Esophagus (tissue), 2 donors: ENCODE data around the gene NAA16. TPM values are rescaled to one million over a fixed set of nuclear protein-coding genes. Genes with fewer than 3 reads are reported as not detected.

Experiments used
- H3K27ac ChIP-seq, 2 donors: one replicate each; pipeline ENCODE4 v1.5.1; 2013; ENCODE audit warnings: low read depth in 2 of 2, mild to moderate bottlenecking in 2 of 2, inconsistent platforms in 1 of 2, low read length in 1 of 2, moderate library complexity in 1 of 2
- H3K27me3 ChIP-seq, 2 donors: one replicate each; pipeline ENCODE4 v1.6.1; 2013; ENCODE audit warnings: low read length in 2 of 2, control low read depth in 1 of 2, mild to moderate bottlenecking in 1 of 2; ENCODE audit not compliant: insufficient read depth in 2 of 2, control insufficient read depth in 1 of 2
- H3K36me3 ChIP-seq, 2 donors: one replicate each; pipeline ENCODE4 v1.6.1; 2013; ENCODE audit warnings: low read length in 1 of 2; ENCODE audit not compliant: control insufficient read depth in 2 of 2, insufficient read depth in 2 of 2
- H3K4me1 ChIP-seq, 2 donors: one replicate each; pipeline ENCODE4 v1.6.1; 2013; ENCODE audit warnings: low read length in 1 of 2; ENCODE audit not compliant: control insufficient read depth in 2 of 2, insufficient read depth in 2 of 2
- H3K4me3 ChIP-seq, 2 donors: one replicate each; pipeline ENCODE4 v1.5.1; 2013; ENCODE audit warnings: low read length in 2 of 2, mild to moderate bottlenecking in 2 of 2, low read depth in 1 of 2, moderate library complexity in 1 of 2
- H3K9me3 ChIP-seq, 2 donors: one replicate each; pipeline ENCODE4 v1.6.1; 2013; ENCODE audit warnings: mild to moderate bottlenecking in 2 of 2, low read depth in 1 of 2, low read length in 1 of 2, moderate library complexity in 1 of 2; ENCODE audit not compliant: control insufficient read depth in 2 of 2, insufficient read depth in 1 of 2
- WGBS, 2 donors: extraction: QIAGEN DNeasy Blood & Tissue Kit; methylation state at CpG; one replicate each; pipeline ENCODE4 v1.1.7; 2013; 5-methylcytosine and 5-hydroxymethylcytosine counted together
- polyA plus RNA-seq, 2 donors: library from polyadenylated mRNA; stranded (reverse); fragments of 200-250 nt; gene quantifications; one replicate each; pipeline ENCODE4 v1.2.3, GENCODE V29; 2013
- donor health status: healthy with polysubstance abuse.
- donor health status: Bipolar disorder and iron deficiency.

NAA16 gene
- polyA plus RNA-seq, 2 donors = 6.6 to 9.3 TPM

DNA sequence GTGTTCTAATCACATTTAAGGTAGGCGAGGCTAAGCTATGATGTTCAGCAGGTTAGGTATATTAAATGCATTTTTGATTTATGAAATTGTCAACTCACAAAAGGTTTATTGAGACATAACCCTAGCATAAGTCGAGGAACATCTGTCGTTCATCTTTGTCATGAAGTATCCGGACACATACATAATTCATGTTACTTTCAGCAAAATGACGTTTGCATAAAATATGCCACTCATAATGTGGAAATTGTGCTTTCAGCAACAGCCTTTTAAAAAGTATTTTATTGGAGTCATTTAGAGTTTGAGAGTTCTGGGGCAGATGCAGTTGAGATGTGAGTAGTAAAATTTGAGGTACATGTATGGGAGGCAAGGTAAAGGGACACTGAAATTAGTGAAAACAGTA is 66.4 kb downstream of the NAA16 start:
- 94 to 95% methylated on average over 5 of the region's 5 CpGs for whole genome bisulfite sequencing, 2 donors
- Histone ChIP-seq H3K4me3 (no peak overlapping the region), H3K27me3 (no peaks in the 10 kb centered on the region), H3K36me3 (no peaks in the 10 kb centered on the region), H3K27ac (no peak overlapping the region), H3K9me3 (no peaks in the 10 kb centered on the region), H3K4me1 (no peaks in the 10 kb centered on the region)

DNA sequence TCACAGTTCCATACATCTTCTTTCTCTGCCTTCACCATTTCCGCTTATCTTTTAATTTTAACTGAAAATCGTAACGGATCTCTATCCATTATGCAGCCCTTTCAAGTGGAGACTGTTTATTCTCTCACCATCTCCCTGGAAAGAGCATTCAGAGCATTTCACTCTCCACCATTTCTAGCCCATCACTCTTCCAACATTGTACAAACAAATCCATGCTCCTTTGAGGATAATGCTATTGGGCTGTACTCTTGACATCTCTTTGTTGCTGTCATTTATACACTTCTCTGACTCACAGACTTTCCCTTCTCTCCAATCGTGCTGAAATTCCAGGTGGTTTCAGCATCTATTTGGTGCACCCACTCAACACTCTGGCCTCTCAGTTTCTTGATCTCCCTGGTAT is 71.4 kb downstream of the NAA16 start:
- Histone ChIP-seq H3K9me3 (no peaks in the 10 kb centered on the region), H3K4me1 (no peaks in the 10 kb centered on the region), H3K27me3 (no peaks in the 10 kb centered on the region), H3K4me3 (no peak overlapping the region), H3K27ac (no peak overlapping the region), H3K36me3 (no peaks in the 10 kb centered on the region)
- WGBS, 2 donors = 47 to 59% methylated on average over 4 of the region's 4 CpGs

DNA sequence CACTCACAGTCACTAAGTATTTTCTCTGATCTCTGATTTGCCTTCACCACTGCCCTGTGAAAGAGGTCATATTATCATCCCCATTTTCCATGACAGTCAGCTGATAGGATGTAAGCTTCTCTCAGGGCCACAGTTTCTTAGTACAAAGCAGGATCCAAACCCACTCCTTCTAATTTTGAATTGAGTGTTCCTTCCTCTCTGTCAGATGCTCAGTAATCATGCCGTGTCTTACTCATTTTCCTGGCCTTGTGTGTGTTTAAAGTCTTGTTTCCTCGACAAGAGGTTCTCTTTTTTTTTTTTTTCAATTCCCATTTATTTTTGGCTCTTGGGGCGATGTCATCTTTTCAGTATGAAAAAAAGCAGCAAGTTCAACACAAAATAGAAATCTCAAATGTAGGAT is 72.3 kb downstream of the NAA16 start:
- 41 to 60% methylated on average over 3 of the region's 3 CpGs for WGBS, 2 donors

DNA sequence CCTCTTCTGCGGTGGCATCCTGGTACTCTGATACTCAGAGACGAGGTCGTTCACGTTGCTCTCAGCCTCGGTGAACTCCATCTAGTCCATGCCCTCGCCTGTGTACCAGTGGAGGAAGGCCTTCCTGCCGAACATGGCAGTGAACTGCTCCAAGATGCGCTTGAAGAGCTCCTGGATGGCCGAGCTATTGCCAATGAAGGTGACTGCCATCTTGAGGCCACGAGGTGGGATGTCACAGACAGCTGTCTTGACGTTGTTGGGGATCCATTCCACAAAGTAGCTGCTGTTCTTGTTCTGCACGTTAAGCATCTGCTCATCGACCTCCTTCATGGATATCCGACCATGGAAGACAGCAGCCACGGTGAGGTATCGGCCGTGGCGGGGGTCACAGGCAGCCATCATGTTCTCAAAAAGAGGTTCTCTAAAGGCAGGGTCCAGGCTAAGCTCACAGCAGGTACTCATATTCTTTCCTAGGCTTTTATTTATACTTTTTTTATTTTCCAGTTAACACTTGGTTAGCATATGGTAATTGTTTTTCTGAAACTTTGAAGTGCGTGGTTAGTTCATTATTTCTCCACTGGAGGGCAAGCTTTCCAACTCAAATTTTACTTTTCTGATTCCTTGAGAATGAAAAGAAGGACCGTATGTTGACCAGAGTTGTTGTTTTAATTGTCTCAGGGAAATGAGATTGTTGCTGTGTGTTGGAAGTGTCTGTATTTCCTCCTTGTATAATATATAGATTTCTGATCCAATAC is 73.9 kb downstream of the NAA16 start:
- H3K27ac ChIP-seq = no peak overlapping the region
- no peaks in the 10 kb centered on the region for H3K27me3 ChIP-seq
- H3K4me3 ChIP-seq = no peak overlapping the region
- H3K9me3 ChIP-seq = no peaks in the 10 kb centered on the region
- no peaks in the 10 kb centered on the region for H3K36me3 ChIP-seq
- WGBS, 2 donors = 87 to 88% methylated on average over 20 of the region's 20 CpGs
- H3K4me1 ChIP-seq = no peaks in the 10 kb centered on the region

More for the DNA sequence above, 72.3 kb downstream of the NAA16 start:
- no peaks in the 10 kb centered on the region for H3K36me3 ChIP-seq
- H3K9me3 ChIP-seq = no peaks in the 10 kb centered on the region
- no peaks in the 10 kb centered on the region for H3K4me1 ChIP-seq
- no peak overlapping the region for H3K27ac ChIP-seq
- H3K4me3 ChIP-seq = no peak overlapping the region
- no peaks in the 10 kb centered on the region for H3K27me3 ChIP-seq

DNA sequence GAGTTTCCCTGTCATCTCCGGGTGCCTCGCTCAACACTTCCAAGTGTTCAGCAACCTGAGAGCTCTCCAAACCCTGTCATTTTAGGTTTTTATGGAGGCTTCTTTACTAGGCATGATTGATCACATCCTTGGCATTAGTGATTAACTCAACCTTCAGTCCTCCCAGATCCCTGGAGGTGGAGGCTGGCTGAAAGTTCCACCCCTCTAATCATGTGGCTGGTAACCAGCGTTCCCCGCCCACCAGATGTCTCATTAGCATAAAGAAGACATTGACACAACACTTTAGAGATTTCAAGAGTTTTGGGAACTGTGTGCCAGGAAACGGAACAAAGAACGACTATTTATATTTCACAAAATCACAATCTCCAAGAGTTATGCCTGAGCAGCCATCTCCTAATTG is 75.1 kb downstream of the NAA16 start:
- H3K27me3 ChIP-seq = no peaks in the 10 kb centered on the region
- H3K36me3 ChIP-seq = no peaks in the 10 kb centered on the region
- H3K27ac ChIP-seq = no peak overlapping the region
- WGBS, 2 donors = 83 to 86% methylated on average over 6 of the region's 6 CpGs
- no peaks in the 10 kb centered on the region for H3K4me1 ChIP-seq
- H3K4me3 ChIP-seq = no peak overlapping the region
- H3K9me3 ChIP-seq = no peaks in the 10 kb centered on the region

DNA sequence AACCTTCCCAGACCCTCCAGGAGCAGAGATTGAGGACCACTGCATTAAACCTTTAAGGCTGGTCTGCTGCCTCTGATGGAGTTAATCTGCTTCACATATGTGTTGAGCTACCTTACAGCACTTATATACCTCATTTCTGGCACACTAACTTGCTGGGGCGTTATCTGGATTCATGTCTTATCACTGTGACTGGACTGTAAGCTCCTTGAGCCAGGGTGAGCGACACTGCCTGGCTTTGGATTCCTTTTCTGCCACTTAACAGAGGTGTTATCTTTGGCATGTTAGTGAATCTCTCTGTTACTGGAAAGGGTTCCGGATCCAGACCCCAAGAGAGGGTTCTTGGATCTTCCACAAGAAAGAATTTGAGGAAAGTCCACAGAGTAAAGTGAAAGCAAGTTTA is 76.5 kb downstream of the NAA16 start:
- 67 to 84% methylated on average over 3 of the region's 3 CpGs for WGBS, 2 donors
- Histone ChIP-seq H3K36me3 (no peaks in the 10 kb centered on the region), H3K4me3 (no peak overlapping the region)

DNA sequence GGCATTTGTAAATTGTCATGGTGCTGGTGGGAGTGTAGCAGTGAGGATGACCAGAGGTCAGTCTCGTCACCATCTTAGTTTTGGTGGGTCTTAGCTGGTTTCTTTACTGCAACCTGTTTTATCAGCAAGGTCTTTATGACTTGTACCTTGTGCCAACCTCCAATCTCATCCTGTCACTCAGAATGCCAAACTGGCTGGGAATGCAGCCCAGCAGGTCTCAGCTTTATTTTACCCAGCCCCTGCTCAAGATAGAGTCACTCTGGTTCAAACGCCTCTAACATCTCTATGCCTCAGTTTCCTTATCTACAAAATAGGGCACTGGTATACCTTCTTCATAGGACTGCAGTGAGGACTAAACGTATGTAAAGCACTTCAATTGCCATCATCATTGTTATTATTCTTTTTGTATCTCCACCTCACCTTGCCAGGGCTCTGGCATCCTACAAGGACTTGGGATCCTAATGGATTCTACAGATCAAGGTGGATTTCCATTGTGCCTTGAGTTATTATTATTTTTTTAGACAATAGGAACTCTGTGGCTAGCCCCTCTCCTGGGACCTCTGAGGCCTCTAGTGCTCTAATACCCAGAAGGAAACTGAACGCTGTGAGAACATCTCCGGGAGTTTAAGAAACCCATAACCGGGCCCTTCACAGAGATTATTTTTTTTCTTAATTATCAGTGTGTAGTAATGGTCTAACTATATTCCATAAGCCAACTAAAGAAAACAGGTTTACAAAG is 77.2 kb downstream of the NAA16 start:
- Histone ChIP-seq H3K27me3 (no peaks in the 10 kb centered on the region), H3K4me1 (no peaks in the 10 kb centered on the region), H3K36me3 (no peaks in the 10 kb centered on the region), H3K27ac (no peak overlapping the region), H3K4me3 (no peak overlapping the region), H3K9me3 (no peaks in the 10 kb centered on the region)
- WGBS, 2 donors = 82 to 83% methylated on average over 6 of the region's 6 CpGs

More for the DNA sequence above, 76.5 kb downstream of the NAA16 start:
- H3K27me3 ChIP-seq = no peaks in the 10 kb centered on the region
- no peaks in the 10 kb centered on the region for H3K4me1 ChIP-seq
- H3K9me3 ChIP-seq = no peaks in the 10 kb centered on the region
- H3K27ac ChIP-seq = no peak overlapping the region

DNA sequence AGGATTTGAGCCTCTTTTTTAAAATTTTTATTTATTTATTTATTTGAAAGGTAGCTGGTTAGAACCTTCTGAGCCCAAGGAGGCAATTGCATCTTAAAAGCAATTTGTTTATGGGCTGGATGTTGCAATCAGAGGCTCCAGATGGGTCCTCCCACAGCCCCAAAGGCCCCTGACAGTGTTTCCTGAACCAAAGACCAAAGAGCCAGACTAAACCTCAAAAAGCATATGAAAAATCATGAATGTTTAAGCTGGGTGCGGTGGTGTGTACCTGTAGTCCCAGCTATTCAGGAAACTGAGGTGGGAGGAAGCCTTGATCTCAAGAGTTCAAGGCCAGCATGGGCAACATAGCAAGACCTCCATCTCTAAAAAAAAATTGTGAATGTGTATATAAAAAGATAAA is 78.5 kb downstream of the NAA16 start:
- H3K36me3 ChIP-seq = no peaks in the 10 kb centered on the region
- WGBS, 2 donors = 67 to 74% methylated on average over 1 of the region's 1 CpG
- no peaks in the 10 kb centered on the region for H3K4me1 ChIP-seq

DNA sequence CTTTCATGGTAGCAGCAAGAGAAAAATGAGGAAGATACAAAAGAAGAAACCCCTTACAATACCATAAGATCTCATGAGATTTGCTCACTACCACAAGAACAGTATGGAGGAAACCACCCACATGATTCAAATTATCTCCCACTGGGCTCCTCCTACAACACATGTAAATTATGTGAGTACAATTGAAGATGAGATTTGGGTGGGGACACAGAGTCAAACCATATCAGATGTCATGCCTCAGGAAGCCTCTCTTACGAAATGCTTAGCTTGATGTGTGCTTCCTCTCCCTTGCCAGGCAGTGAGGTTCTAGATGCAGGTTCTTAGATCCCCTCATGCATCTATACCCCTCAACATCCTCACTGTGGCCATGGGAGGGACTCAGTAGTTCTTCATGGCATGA is 83.1 kb downstream of the NAA16 start:
- no peaks in the 10 kb centered on the region for H3K27me3 ChIP-seq
- H3K36me3 ChIP-seq = no peaks in the 10 kb centered on the region
- WGBS, 2 donors = 79 to 88% methylated on average over 1 of the region's 1 CpG
- H3K9me3 ChIP-seq = no peaks in the 10 kb centered on the region
- H3K27ac ChIP-seq = no peak overlapping the region
- H3K4me3 ChIP-seq = no peak overlapping the region
- no peaks in the 10 kb centered on the region for H3K4me1 ChIP-seq

More for the DNA sequence above, 78.5 kb downstream of the NAA16 start:
- Histone ChIP-seq H3K27ac (no peak overlapping the region), H3K4me3 (no peak overlapping the region), H3K9me3 (no peaks in the 10 kb centered on the region), H3K27me3 (no peaks in the 10 kb centered on the region)
